DMS53 treated with DMSO at 0.1 percent for 48 hours (cell line): ENCODE results near the gene ARHGAP4.
A peak's percentile ranks its signal among the peaks of the same experiment; 100 is the strongest.

Experiments used
- DNase-seq: peaks from one replicate; lab custom pipeline; 2025; ENCODE audit not compliant: unreplicated experiment; lab: John Stamatoyannopoulos, UW

Gene ARHGAP4

GRCh38 chrX:153925739-153926551, at the start of gene ARHGAP4:
Gene ARHGAP4 (minus strand): TSS chrX:153926264. CDS start chrX:153926202, 62 bp downstream.
- DNase-seq = no peak

- DNase-seq = no peak
These were observed 48.7 kb upstream of the ARHGAP4 start for GRCh38 chrX:153974726-153975286.

- no peak for DNase-seq
These were observed 48.1 kb upstream of the ARHGAP4 start for GRCh38 chrX:153974003-153974725.

- no peak for DNase-seq
These were observed 47.3 kb upstream of the ARHGAP4 start for GRCh38 chrX:153973127-153974002.

GRCh38 chrX:153972368-153973126, 46.5 kb upstream of the ARHGAP4 start, which contains the start of gene TMEM187:
Gene TMEM187 (plus strand): TSS chrX:153972754. CDS start chrX:153982063, 9,309 bp downstream.
- peak; percentile 72 for DNase-seq

- peak; percentile 64 for DNase-seq
These were observed 45.6 kb upstream of the ARHGAP4 start, which contains the start of gene HCFC1 for GRCh38 chrX:153971450-153972367. Gene HCFC1 (minus strand): TSS chrX:153971818. CDS start chrX:153970840, 978 bp downstream.

- peak; percentile 65 for DNase-seq
These were observed 45.0 kb upstream of the ARHGAP4 start for GRCh38 chrX:153971124-153971449.

- no peak for DNase-seq
These were observed 44.5 kb upstream of the ARHGAP4 start for GRCh38 chrX:153970357-153971123.

GRCh38 chrX:153969904-153970356, 43.9 kb upstream of the ARHGAP4 start:
- no peak for DNase-seq

GRCh38 chrX:153969125-153969903, 43.2 kb upstream of the ARHGAP4 start:
- DNase-seq = no peak

- no peak for DNase-seq
These were observed 42.7 kb upstream of the ARHGAP4 start for GRCh38 chrX:153968754-153969124.

- DNase-seq = no peak
These were observed 42.2 kb upstream of the ARHGAP4 start for GRCh38 chrX:153968255-153968654.

GRCh38 chrX:153967536-153968224, 41.6 kb upstream of the ARHGAP4 start:
- no peak for DNase-seq

- no peak for DNase-seq
These were observed 40.9 kb upstream of the ARHGAP4 start for GRCh38 chrX:153966841-153967535.

- DNase-seq = no peak
These were observed 40.2 kb upstream of the ARHGAP4 start for GRCh38 chrX:153966283-153966688.

- DNase-seq = no peak
These were observed 39.3 kb upstream of the ARHGAP4 start for GRCh38 chrX:153965406-153965805.
